NCI-H69 (cell line): ENCODE data around the gene ESYT3.
"Not testable (repeated sequence)": the region's sequence is repeated elsewhere in the genome, so short reads cannot be mapped to it uniquely, and the experiment has no call there.

ENCODE experiments used
- DNase-seq: peaks from one replicate; lab custom pipeline; 2025; lab: John Stamatoyannopoulos, UW

Gene ESYT3

DNA sequence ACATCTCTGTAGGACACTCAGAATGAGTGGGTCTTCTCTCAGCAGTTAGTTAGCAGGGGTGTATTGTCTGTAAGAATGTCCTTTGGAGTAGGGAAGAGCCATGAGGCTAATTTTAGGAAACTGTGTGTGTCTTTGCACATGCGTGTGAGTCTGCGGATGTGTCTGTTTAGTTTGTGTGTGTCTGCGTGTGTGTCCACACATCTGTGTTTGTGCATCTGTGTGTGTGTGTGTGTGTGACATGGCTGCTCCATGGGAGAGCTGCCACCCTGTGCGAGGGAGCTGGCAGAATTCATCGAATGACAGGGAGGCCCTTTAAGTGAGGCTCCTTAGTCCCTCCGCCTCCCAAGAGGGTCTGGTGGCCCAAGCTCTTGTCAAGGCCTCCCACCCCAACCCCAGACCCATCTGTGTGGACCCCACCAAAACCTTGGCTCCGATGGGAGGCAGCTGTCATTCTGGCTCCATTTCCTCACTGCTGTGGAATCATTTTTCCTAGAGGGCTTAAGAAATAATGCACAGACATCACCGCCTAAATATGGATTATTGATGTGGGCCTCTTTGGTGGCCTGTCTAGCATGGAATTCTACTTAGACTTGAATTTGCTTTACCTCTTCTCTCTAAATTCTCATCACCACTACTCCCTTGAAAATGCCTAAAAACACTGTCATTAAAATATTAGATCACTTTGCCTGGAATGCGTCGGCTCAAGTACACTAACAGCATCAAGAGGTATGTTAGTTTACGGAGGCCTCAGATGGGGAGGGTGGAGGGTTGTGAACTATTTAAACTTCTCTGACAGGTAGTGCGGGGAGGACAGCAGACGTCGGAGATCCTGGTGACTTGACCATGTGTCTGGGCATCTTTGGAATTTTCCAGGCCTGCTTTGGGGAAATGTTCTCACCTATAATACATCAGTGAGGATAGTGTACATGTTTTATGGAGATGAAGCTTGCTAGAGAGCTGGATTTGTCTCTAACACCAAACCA, 9.4 kb downstream of the ESYT3 start:
- no peak for DNase-seq

DNA sequence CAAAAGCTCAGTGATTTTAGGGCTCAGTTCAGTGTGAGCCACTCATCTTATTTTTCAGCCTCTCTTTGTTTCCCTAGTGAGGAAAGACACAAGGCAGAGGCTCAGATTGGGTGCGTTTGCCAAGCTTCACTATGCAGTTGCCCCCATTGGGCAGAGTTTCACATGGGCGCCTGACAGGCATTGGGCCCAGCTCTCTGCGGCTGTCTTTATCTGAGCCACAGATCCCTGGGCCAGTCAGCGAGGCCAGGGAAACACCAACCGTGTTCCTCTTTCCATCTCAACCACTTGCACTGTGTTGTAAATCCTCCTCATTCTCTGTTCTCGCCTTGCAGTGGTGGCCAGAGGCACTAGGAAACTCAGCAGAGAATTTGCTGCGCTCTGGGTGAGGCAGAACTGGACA, 10.8 kb downstream of the ESYT3 start:
- no peak for DNase-seq

DNA sequence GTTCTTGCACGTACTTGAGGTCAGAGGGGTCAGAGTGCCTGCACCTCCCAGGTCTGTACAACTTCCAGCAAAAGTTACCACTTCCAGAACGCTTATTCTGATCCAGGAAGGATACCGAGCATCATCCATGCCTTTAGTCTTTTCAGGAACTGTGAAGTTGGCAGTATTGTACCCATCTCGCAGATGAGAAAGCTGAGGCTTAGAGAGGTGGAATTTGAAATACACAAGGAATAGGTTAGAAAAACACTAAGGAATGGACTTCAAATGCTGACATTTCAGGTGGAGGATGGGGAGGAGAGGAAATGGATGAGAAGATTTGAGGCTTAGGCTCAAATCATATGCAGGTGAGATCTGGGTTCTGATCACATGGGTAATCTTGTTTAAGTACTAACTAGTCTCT, 11.2 kb downstream of the ESYT3 start:
- DNase-seq = no peak

DNA sequence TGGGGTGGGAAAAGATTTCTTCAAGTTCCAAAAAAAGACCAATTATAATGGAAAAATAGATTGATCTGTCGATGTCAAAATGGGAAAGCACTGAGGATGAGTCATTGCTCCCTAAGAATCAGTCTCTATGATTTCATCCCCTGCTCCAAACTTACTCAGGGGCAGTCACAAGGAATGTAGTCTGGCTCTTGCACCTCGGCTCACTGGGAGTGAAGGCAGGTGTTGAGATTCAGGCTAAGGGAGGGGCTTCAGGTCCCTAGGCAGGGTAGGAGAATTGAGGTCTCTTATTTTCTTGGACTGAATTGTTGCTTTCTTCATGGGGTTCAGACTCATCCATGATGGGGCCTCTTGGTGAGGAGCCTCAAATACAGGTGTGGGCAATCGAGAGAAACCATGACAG, 14.2 kb downstream of the ESYT3 start:
- DNase-seq = no peak

DNA sequence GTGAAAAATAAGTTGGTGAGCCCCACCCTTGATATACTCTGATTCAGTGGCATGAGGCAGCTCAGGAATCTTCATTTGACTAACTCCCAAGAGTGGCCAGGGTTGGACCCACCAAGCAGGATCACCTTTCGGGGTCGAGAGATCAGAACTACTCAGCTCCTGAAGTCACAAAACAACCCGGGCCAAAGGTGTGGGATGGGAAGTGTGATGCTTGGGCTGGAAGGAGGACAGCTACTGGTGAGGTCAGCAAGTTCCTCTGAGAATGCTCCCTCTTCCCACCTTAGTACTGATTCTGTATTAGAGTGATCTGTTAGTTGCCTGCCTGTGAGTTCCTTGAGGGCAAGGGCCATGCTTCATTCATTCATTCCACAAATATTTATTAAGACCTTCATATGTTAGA, 15.1 kb downstream of the ESYT3 start:
- DNase-seq = no peak

DNA sequence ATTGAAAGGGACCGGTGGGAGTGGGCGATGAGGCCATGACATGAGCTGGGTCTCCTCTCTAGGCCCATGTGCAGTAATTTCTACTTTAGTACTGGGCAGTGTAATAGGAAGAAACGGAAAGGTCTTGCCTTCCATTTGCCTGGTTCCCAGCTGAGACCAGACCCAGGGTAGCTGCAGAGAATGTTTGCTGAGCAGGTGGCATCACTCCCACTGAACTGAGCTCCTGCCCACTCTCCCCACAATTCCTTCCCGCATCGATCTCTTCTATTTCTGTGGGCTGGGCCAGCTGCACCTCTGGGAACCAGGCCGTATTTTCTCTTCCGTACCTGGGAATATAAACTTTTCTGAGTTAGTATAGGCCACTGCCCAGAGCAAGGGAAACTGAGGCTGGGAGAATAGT, 15.8 kb downstream of the ESYT3 start:
- DNase-seq = no peak

DNA sequence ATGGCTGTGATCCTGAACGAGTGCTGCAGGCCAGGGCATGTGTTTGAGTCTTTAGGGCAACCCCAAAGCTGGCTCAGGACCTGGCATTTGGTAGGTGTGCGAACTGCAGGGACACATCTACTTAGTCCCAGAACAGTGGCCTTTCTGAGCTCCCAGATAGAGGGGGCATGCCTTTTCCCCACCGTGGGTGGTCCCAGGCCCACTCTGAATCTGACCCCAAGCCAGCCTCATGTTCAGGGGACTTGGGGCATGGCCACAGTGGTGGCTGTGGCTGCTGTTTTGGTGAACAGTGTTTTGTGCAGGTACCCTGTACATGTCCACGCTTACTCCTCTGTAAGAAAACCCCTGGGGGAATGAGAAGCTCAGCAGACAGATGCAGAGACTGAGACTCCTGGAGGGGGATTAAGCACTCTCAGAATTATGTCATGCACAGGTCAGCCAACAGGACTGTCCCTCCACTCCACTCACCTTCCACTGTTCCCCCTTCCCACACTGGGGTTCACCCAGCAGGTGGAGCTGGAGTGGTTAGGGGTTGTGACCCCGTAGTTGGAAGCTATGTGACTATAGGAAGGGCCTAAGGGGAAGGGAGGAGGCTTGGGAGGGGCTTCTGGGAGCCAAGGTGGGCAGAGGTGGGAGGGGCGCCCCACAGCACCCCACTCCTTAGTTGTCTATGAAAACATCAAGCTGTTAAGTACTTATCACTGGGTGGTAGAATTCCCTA, 16.4 kb downstream of the ESYT3 start:
- no peak for DNase-seq

DNA sequence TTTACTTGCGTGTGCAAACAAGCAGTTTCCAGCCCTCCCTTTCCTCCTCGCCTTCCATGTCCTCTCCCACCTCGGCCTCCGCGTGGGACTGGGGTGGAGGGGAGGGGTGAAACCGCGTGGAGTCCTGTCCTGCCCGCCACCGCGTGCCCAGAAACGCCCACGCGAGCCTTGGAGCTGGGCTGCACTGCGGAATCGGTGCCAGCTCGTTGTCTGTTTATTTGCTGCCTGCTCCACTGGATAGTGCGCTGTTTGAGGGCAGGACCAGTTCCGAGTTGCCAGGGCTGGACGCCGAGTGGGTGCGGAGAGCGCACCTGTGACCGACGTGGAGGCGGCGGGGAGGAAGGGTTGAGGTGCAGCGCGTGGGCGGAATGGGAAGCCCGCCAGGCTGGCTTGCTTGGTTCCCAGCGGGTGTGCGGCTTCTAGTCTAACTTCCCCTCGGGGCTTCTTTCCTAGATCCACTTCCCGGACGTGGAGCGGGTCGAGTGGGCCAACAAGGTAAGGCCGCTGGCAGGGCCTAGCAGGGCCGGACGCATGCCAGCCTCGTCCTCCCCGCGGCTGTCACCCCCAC, 17.3 kb downstream of the ESYT3 start:
- no peak for DNase-seq

DNA sequence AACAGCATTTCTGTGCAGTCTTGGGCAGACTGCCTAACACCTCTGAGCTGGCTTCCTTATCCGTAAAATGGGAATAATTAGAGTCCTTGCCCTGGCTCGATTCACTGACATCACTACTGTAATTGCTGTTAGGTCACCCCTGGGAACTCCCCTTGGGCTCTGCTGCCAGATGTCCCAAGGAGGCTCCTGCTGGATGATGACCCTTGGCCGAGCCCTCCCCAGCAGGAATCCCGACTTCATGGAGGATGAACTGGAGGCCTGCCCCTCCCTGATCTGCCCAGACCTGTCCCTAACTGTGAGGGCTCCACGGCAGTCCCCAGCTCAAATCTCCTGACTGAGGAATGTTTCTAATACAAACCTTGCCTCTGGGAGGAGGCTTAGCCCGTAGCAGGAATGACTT, 18.0 kb downstream of the ESYT3 start:
- no peak for DNase-seq

DNA sequence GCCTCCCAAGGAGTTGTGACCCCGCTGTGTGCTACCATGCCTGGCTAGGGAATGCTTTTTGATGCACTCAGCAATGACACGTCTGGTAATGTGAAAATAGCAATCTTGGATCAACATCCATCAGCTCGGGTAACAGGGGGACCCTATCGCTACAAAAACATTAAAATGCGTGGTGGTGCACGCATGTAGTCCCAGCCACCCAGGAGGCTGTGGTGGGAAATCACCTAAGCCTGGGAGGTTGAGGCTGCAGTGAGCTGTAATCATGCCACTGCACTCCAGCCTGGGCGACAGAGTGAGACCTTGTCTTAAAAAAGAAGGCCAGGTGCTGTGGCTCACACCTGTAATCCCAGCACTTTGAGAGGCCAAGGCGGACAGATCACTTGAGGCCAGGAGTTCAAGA, 19.5 kb downstream of the ESYT3 start:
- DNase-seq = not testable (repeated sequence)

DNA sequence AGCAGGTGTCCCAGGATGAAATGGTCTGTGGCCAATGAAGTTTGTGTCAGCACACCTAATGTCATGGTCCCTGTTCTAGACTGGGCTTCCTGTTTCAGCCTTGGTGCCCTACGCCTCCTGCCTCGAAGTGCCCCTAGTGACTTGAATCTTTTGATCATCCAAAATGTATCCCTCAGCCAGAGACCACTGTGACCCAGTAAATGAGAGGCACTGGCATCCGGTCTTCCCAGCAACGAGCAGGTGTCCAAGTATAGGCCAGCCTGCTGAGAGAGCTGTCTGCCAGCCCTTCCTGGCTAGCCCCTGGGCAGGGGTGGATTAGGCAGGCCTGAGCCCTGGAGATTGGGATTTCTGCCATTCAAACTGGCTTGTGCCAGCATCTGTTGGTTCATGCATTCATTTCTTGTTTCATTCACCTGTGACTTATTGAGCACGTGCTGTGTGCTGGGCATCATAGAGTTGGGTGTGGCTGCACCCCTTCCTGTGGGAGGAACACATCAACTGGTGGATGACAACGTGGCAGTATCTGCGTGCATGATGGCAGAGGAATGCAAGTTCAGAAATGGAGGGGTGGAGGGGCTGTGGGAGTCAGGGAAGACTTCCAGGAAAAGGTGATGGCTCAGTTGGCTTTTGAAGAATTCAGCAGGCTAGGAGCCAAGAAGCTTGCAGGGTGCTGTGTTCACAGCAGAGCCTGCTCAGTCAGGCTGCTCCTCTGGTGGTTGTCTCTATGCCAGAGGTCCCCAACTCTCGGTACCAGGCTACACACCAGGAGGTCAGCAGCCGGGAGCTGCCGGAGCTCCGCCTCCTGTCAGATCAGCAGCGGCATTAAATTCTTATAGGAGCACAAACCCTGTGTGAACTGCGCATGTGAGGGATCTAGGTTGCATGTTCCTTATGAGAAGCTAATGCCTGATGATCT, 21.6 kb downstream of the ESYT3 start:
- DNase-seq = no peak

DNA sequence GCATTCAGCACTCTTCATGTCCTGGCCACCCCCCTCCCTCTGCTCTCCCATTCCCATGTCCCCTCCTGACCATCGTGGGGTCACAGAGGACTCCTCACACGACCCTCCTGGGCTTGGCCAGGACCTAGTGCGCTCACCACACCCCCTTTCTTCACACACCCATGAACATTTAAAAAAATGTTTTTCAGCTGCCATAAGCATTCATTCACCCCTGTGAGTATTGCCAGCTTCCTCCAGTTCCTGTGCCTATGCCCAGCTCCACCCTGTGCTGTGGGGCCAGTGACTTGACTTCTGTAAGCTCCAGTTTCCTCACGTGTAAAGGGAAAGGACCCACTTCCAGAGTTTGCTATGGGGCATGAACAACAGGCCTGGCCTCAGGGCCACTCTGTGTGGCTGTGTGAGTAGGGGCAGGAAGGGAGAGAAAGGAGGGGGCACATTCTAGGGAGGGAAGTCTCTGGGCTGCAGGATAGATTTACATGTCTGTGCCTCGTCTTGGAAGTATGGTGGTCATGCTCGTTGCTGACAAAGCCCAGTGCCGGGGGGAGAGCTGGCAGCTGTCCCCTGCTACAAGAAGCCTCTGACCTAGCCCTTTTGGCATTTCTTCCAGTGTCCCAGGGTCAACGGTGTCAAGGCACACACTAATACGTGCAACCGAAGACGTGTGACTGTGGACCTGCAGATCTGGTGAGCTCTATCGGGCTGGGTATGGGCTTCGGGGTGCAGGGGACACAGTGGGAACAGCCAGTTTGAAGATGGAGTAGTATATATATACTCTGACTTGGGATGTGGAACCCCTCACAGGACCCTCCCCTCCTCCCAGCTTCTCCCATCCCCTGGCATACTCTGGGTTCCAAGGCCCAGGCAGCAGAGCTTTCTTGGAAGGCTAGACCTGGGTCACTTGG, 22.8 kb downstream of the ESYT3 start:
- DNase-seq = no peak

DNA sequence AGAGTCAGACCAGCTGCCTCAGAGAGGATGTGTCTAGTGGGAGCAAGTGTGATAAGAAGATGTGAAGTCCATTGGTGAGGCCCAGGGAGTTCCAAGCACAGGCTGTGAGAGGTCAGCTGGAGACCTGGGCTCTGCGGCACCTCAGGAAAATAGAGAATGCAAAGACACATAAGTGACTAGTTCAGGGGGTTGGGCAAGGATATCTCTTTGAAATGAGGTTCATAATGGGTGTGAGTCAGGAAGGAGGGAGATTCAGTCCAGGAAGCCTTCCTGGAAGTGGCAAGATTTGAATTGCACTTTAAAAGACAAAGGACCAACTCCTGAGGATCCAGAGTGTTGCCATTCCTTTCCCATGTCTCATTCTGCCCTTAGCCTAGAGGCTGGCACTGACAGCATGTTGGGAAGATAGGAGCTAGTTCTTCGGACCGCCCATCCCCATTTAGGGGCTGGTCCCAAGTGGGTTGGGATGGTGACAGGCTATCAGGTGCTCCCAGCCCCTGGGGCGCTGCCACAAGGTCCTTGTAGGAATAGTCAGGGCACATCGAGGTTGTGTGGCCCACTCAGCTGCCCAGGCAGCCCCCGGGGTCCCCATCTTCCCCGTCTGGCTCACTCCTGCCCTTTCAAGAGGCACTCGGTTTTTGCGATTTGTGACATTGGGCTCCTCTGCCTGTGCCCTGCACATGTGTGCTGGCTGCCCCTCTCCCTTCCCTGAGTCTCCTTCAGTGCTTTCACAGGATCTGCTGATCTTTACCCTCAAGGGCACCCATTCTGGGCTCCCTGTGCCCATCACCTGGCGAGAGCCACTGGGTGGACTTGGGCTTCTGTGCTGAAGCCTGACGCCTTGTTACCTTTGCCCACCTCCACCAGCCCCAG, 23.7 kb downstream of the ESYT3 start:
- no peak for DNase-seq

DNA sequence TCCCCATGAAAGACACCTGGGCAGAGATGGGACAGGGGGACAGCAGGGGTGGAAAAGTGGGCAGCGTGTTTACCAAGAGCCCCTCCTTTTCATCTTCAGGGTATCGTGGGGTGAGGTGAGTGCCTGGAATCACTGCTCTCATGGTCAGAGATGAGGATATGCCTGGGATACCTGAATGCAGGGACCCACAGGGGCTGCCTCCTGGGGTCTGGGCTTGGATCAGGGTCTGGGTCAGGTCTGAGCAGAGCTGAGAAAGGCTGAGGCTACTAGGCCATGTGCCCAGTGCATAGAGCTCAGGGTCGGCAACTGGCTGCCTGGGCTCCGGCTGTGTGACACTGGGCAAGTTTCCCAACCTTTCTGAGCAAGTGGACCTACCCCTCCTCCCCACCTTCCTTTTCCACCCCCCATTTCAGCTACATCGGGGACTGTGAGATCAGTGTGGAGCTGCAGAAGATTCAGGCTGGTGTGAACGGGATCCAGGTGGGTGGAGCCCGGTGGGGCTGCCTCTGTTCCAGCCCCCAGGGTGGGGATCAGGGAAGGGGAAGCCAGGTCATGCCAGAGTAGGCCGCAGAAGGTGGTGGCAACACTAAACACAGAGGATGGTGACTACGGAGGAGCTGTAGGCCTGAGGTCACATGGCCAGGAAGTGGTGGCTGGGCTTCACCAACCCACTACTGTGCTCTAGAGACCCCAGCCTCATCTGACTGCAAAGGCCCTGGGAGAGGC, 24.5 kb downstream of the ESYT3 start:
- no peak for DNase-seq

DNA sequence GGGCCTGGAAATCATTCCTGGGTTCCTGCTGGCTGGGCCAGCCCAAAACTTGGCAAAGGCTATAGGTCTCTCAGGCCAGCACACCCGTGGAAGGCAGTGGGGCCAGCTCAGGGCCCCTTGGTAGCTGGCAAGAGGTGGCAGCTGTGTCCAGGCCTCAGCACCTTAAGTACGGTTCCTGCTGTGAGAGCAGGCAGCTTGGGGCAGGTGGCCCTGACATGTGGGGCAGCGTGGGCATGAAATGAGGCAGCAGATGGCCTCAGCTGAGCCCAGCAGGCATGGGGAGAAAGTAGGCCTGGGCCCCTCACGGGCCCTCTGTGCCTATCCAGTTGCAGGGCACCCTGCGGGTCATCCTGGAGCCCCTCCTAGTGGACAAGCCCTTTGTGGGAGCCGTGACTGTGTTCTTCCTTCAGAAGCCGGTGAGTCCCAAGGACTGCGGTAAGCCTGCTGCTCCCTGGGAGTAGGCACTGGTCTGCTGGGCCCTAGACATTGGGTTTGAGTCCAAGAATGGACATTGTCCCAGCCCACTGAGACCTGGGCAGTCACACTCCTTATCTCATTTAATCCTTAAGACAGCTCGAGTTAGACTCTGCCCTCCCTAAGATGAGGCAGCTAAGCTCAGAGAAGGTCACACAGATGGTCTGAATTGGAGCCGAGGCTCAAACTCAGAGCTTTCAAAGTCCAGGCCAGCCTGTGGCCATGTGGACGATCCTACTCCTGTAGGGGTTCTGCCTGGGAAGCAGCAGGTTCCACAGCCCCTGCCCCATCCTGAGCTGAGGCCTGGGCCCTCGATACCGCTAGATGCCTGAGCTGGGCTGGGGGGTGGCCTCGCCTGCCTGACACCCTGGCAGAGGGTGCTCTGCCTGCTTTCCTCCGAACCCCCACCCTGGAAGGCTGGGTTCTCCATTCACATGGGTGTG, 25.5 kb downstream of the ESYT3 start:
- no peak for DNase-seq

DNA sequence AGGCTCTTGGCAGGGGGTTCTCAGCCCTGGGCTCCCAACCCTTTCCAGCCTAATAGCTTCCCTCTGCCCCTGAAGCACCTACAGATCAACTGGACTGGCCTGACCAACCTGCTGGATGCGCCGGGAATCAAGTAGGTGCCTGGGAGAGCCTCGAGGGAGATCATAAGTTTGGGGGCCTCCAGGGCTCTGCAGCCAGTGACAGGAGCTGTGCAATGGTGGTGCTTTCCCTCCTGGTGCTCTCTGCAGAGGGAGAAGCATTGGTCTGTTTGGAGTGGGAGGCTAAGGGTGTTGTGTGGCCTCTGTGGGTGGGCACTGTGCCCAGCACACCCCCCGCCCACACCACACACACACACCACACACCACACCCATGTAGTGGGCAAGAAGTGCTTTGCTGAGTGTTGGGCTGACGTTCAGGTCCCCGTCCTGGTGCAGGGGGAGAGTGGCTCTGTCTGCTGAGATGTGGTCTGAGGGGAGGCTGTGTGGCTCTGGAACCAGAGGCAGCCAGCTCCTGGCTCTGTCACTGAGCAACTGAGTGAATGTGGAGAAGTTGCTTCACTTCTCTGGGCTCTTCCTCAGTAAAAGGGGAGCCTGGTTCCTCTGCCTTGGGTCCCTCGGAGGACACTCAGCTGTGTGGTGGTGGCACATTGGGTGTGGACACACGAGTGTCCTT, 26.3 kb downstream of the ESYT3 start:
- no peak for DNase-seq

DNA sequence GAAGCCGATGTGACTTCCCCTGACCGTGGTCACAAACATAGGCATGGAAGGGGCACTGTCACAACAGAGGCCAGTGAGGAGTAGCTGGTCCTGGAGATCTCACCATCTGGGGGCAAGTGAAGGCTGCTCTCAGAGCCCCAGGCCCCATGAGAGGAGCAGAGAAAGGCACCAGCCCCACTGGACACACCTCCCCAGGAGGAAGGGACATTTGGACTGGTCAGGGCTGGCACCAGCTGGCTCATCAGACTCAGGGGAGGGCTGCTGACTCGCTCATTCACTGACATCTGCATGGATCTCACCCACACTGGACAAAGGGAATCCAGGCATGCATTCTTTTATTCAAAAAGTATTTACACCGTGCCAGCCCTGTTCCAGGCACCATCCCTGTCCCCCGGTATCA, 26.8 kb downstream of the ESYT3 start:
- DNase-seq = no peak

DNA sequence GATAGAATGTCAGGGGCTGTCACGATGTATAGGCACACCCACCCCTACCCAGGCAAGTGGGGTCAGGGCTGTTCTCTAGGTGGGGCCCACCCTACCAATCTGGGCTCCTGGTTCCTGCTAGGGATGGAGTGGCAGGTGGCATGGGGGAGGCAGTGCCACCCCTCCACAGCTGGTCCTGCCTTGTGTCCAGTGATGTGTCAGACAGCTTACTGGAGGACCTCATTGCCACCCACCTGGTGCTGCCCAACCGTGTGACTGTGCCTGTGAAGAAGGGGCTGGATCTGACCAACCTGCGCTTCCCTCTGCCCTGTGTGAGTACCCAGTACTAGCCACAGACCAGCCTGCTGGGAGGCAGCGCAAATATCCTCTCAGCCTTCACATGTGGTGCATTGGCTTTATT, 27.5 kb downstream of the ESYT3 start:
- no peak for DNase-seq
